Measurements from ENCODE around the gene MTTP.
A peak's percentile ranks its signal among the peaks of the same experiment; 100 is the strongest.

MTTP gene

GRCh38 chr4:99587309-99587708 is 12.7 kb downstream of the MTTP start:
- H4K20me1 ChIP-seq, result no peaks in the 10 kb centered on the region
- no peak overlapping the region for H3K27ac ChIP-seq
- no peak overlapping the region for H3K9ac ChIP-seq
- TF ChIP-seq Cebpa-rat (IDR thresholded peaks at IDR 0.05), result no peak
- H3K4me3 ChIP-seq, result no peak overlapping the region
- H3K9me3 ChIP-seq (replicated peaks in 1 of 11), result no peaks in the 10 kb centered on the region
- H3K27me3 ChIP-seq, result no peaks in the 10 kb centered on the region
- H3K36me3 ChIP-seq, result no peaks in the 10 kb centered on the region
- no peaks in the 10 kb centered on the region for H3K4me1 ChIP-seq
- H3K4me2 ChIP-seq, result no peak overlapping the region

- Histone ChIP-seq H3K9ac (no peak overlapping the region), H4K20me1 (no peaks in the 10 kb centered on the region), H3K4me2 (no peak overlapping the region)
Observed at GRCh38 chr4:99587803-99588202, 13.2 kb downstream of the MTTP start.

GRCh38 chr4:99591757-99592156 is 17.1 kb downstream of the MTTP start:
- no peaks in the 10 kb centered on the region for H3K9me3 ChIP-seq (replicated peaks in 1 of 11)
- no peaks in the 10 kb centered on the region for H3K4me1 ChIP-seq
- no peaks in the 10 kb centered on the region for H4K20me1 ChIP-seq
- no peaks in the 10 kb centered on the region for H3K27me3 ChIP-seq
- no peak overlapping the region for H3K27ac ChIP-seq
- H3K9ac ChIP-seq, result no peak overlapping the region
- H3K4me3 ChIP-seq, result no peak overlapping the region
- H3K36me3 ChIP-seq, result no peaks in the 10 kb centered on the region
- no peak for TF ChIP-seq Cebpa-rat (IDR thresholded peaks at IDR 0.05)
- H3K4me2 ChIP-seq, result no peak overlapping the region

More at GRCh38 chr4:99587803-99588202, 13.2 kb downstream of the MTTP start:
- H3K4me1 ChIP-seq, result no peaks in the 10 kb centered on the region
- no peaks in the 10 kb centered on the region for H3K9me3 ChIP-seq (replicated peaks in 1 of 11)
- no peak overlapping the region for H3K27ac ChIP-seq
- TF ChIP-seq Cebpa-rat (IDR thresholded peaks at IDR 0.05), result no peak
- no peak overlapping the region for H3K4me3 ChIP-seq
- no peaks in the 10 kb centered on the region for H3K36me3 ChIP-seq
- no peaks in the 10 kb centered on the region for H3K27me3 ChIP-seq

GRCh38 chr4:99593781-99594641 is 19.4 kb downstream of the MTTP start:
- H4K20me1 ChIP-seq, result no peaks in the 10 kb centered on the region
- H3K27ac ChIP-seq, result no peak overlapping the region
- no peaks in the 10 kb centered on the region for H3K36me3 ChIP-seq
- H3K4me1 ChIP-seq, result no peaks in the 10 kb centered on the region
- no peak overlapping the region for H3K4me3 ChIP-seq
- no peak overlapping the region for H3K9ac ChIP-seq
- no peaks in the 10 kb centered on the region for H3K27me3 ChIP-seq
- H3K4me2 ChIP-seq, result no peak overlapping the region
- TF ChIP-seq Cebpa-rat (IDR thresholded peaks at IDR 0.05), result no peak
- no peaks in the 10 kb centered on the region for H3K9me3 ChIP-seq (replicated peaks in 1 of 11)

GRCh38 chr4:99594818-99595217 is 20.2 kb downstream of the MTTP start:
- Histone ChIP-seq H3K27me3 (no peaks in the 10 kb centered on the region), H3K36me3 (no peaks in the 10 kb centered on the region), H3K4me2 (no peak overlapping the region), H3K4me3 (no peak overlapping the region), H3K27ac (no peak overlapping the region), H3K9ac (no peak overlapping the region), H3K4me1 (no peaks in the 10 kb centered on the region), H3K9me3 (replicated peaks in 1 of 11) (no peaks in the 10 kb centered on the region), H4K20me1 (no peaks in the 10 kb centered on the region)
- no peak for TF ChIP-seq Cebpa-rat (IDR thresholded peaks at IDR 0.05)

- H3K27ac ChIP-seq, result no peak overlapping the region
- no peak overlapping the region for H3K4me2 ChIP-seq
- H3K9me3 ChIP-seq (replicated peaks in 1 of 11), result no peaks in the 10 kb centered on the region
- no peaks in the 10 kb centered on the region for H3K27me3 ChIP-seq
- H3K36me3 ChIP-seq, result no peaks in the 10 kb centered on the region
- no peak overlapping the region for H3K4me3 ChIP-seq
- H4K20me1 ChIP-seq, result no peaks in the 10 kb centered on the region
- TF ChIP-seq Cebpa-rat (IDR thresholded peaks at IDR 0.05), result no peak
- H3K9ac ChIP-seq, result no peak overlapping the region
- H3K4me1 ChIP-seq, result no peaks in the 10 kb centered on the region
Observed at GRCh38 chr4:99606716-99607115, 32.1 kb downstream of the MTTP start.

- H3K4me1 ChIP-seq, result no peaks in the 10 kb centered on the region
- no peaks in the 10 kb centered on the region for H3K27me3 ChIP-seq
- H3K36me3 ChIP-seq, result no peaks in the 10 kb centered on the region
- H3K27ac ChIP-seq, result no peak overlapping the region
- H4K20me1 ChIP-seq, result no peaks in the 10 kb centered on the region
- H3K4me3 ChIP-seq, result no peak overlapping the region
- no peak overlapping the region for H3K4me2 ChIP-seq
- no peak for TF ChIP-seq Cebpa-rat (IDR thresholded peaks at IDR 0.05)
- no peak overlapping the region for H3K9ac ChIP-seq
- H3K9me3 ChIP-seq (replicated peaks in 1 of 11), result no peaks in the 10 kb centered on the region
Observed at GRCh38 chr4:99608417-99608816, 33.8 kb downstream of the MTTP start.

GRCh38 chr4:99610605-99611175 is 36.1 kb downstream of the MTTP start:
- H3K9me3 ChIP-seq (replicated peaks in 1 of 11), result no peaks in the 10 kb centered on the region
- TF ChIP-seq Cebpa-rat (IDR thresholded peaks at IDR 0.05), result peak in 2 of 11 experiments; percentile 42 to 54; a peak in 1 of 22 replicates
- no peak overlapping the region for H3K4me3 ChIP-seq
- H4K20me1 ChIP-seq, result no peaks in the 10 kb centered on the region
- H3K27ac ChIP-seq, result no peak overlapping the region
- no peaks in the 10 kb centered on the region for H3K4me1 ChIP-seq
- H3K9ac ChIP-seq, result no peak overlapping the region
- no peaks in the 10 kb centered on the region for H3K36me3 ChIP-seq
- H3K27me3 ChIP-seq, result no peaks in the 10 kb centered on the region
- H3K4me2 ChIP-seq, result no peak overlapping the region

- Histone ChIP-seq H4K20me1 (no peaks in the 10 kb centered on the region), H3K4me3 (no peak overlapping the region), H3K9ac (no peak overlapping the region), H3K27ac (no peak overlapping the region), H3K4me2 (no peak overlapping the region), H3K27me3 (no peaks in the 10 kb centered on the region), H3K36me3 (no peaks in the 10 kb centered on the region), H3K9me3 (replicated peaks in 1 of 11) (no peaks in the 10 kb centered on the region), H3K4me1 (no peaks in the 10 kb centered on the region)
- TF ChIP-seq Cebpa-rat (IDR thresholded peaks at IDR 0.05), result no peak
Observed at GRCh38 chr4:99612281-99612680, 37.7 kb downstream of the MTTP start.

GRCh38 chr4:99612704-99613103 is 38.1 kb downstream of the MTTP start:
- no peak for TF ChIP-seq Cebpa-rat (IDR thresholded peaks at IDR 0.05)
- Histone ChIP-seq H3K9me3 (replicated peaks in 1 of 11) (no peaks in the 10 kb centered on the region), H3K4me2 (no peak overlapping the region), H3K27ac (no peak overlapping the region), H3K27me3 (no peaks in the 10 kb centered on the region), H3K4me3 (no peak overlapping the region), H3K4me1 (no peaks in the 10 kb centered on the region), H4K20me1 (no peaks in the 10 kb centered on the region), H3K9ac (no peak overlapping the region), H3K36me3 (no peaks in the 10 kb centered on the region)
